Activated naive CD4-positive, alpha-beta T cell treated with anti-CD3 and anti-CD28 coated beads for 36 hours (primary cell): ENCODE results near the gene SARS2. TPM values are rescaled to one million over a fixed set of nuclear protein-coding genes. Genes with fewer than 3 reads are reported as not detected.
A peak's percentile ranks its signal among the peaks of the same experiment; 100 is the strongest.

Experiments
- CTCF ChIA-PET: fragments of 350-600 bp; sonication (Branson Sonifier 250); formaldehyde crosslinking; loops from one replicate; lab custom pipeline; 2021; ENCODE audit warnings: antibody characterized with exemption; lab: Charles Lee
- DNase-seq: peaks from one replicate; pipeline ENCODE4 v3.0.0-alpha.2; 2020
- H3K27ac Mint-ChIP-seq: one replicate; pipeline ENCODE4 v1.8.0; 2021; ENCODE audit warnings: mild to moderate bottlenecking, mixed read lengths
- H3K27me3 Mint-ChIP-seq: one replicate; pipeline ENCODE4 v1.8.0; 2021; ENCODE audit warnings: low read depth, mixed read lengths
- H3K36me3 Mint-ChIP-seq: one replicate; pipeline ENCODE4 v1.8.0; 2021; ENCODE audit warnings: low read depth, mixed read lengths
- H3K4me1 Mint-ChIP-seq: one replicate; pipeline ENCODE4 v1.8.0; 2021; ENCODE audit warnings: low read depth, mixed read lengths
- H3K4me3 Mint-ChIP-seq: one replicate; pipeline ENCODE4 v1.8.0; 2021; ENCODE audit warnings: mild to moderate bottlenecking, moderate library complexity, mixed read lengths
- H3K9me3 Mint-ChIP-seq: one replicate; pipeline ENCODE4 v1.8.0; 2021; ENCODE audit warnings: mixed read lengths
- intact Hi-C: fragments of 100-400 bp; cut with micrococcal nuclease; formaldehyde crosslinking; loops from one replicate; pipeline ENCODE4 v1.15.1; 2023
- total RNA-seq, 2 experiments: library from RNA; stranded (reverse); gene quantifications; one replicate each; pipeline ENCODE4 v1.2.3, GENCODE V29; 2021

SARS2 gene
- total RNA-seq, 2 experiments from 2014 or later: 43.6 to 52.6 TPM

GRCh38 chr19:38910488-38910887 lies 20.1 kb downstream of the SARS2 start:
- Mint-ChIP-seq H3K36me3 (peaks cover 21% of the 10 kb centered on the region), H3K27me3 (no peaks in the 10 kb centered on the region), H3K4me1 (peaks cover 13% of the 10 kb centered on the region), H3K27ac (no peak overlapping the region), H3K9me3 (no peaks in the 10 kb centered on the region), H3K4me3 (no peak overlapping the region)
- no peak for DNase-seq
- CTCF ChIA-PET: no interaction called here
- intact Hi-C loops: no loop called here

- Mint-ChIP-seq H3K4me3 (no peak overlapping the region), H3K9me3 (no peaks in the 10 kb centered on the region), H3K36me3 (peaks cover 24% of the 10 kb centered on the region), H3K27me3 (no peaks in the 10 kb centered on the region), H3K4me1 (peaks cover 19% of the 10 kb centered on the region), H3K27ac (peak overlapping the region; percentile 31)
- CTCF ChIA-PET: interaction anchor here (1.2 kb wide), 1 partner anchor 21 kb away, joined by 7 read pairs; the partner anchor contains the start of genes MRPS12 and SARS2
- intact Hi-C loops: no loop called here
- no peak for DNase-seq
Observed at GRCh38 chr19:38908911-38909310, 21.7 kb downstream of the SARS2 start.

GRCh38 chr19:38907670-38908069 lies 22.9 kb downstream of the SARS2 start:
- intact Hi-C loops: no loop called here
- CTCF ChIA-PET: interaction anchor here (1.2 kb wide), 1 partner anchor 22 kb away, joined by 7 read pairs; the partner anchor contains the start of genes MRPS12 and SARS2

GRCh38 chr19:38907227-38907626 lies 23.3 kb downstream of the SARS2 start:
- H3K9me3 Mint-ChIP-seq: no peaks in the 10 kb centered on the region
- CTCF ChIA-PET: no interaction called here
- DNase-seq: no peak
- H3K27me3 Mint-ChIP-seq: no peaks in the 10 kb centered on the region
- peaks cover 26% of the 10 kb centered on the region for H3K36me3 Mint-ChIP-seq
- peaks cover 22% of the 10 kb centered on the region for H3K4me1 Mint-ChIP-seq
- intact Hi-C loops: no loop called here
- H3K27ac Mint-ChIP-seq: no peak overlapping the region
- H3K4me3 Mint-ChIP-seq: no peak overlapping the region

More at GRCh38 chr19:38907670-38908069, 22.9 kb downstream of the SARS2 start:
- Mint-ChIP-seq H3K9me3 (no peaks in the 10 kb centered on the region), H3K4me1 (peaks cover 21% of the 10 kb centered on the region), H3K4me3 (no peak overlapping the region), H3K27ac (no peak overlapping the region), H3K36me3 (peaks cover 26% of the 10 kb centered on the region), H3K27me3 (no peaks in the 10 kb centered on the region)
- DNase-seq: no peak

- intact Hi-C loops: no loop called here
- no peak for DNase-seq
- Mint-ChIP-seq H3K27me3 (no peaks in the 10 kb centered on the region), H3K4me1 (peaks cover 36% of the 10 kb centered on the region), H3K9me3 (peaks cover 1% of the 10 kb centered on the region), H3K27ac (no peak overlapping the region), H3K36me3 (peaks cover 37% of the 10 kb centered on the region), H3K4me3 (no peak overlapping the region)
- CTCF ChIA-PET: interaction anchor here (2.0 to 2.1 kb wide), 2 partner anchors 18 to 25 kb away, joined by 6 to 7 read pairs; partner anchors contain the start of genes MRPS12 and SARS2
Observed at GRCh38 chr19:38905620-38906019, 24.9 kb downstream of the SARS2 start.

- no peak overlapping the region for H3K27ac Mint-ChIP-seq
- CTCF ChIA-PET: interaction anchor here (2.0 to 2.1 kb wide), 2 partner anchors 17 to 25 kb away, joined by 6 to 7 read pairs; partner anchors contain the start of genes MRPS12 and SARS2
- peaks cover 36% of the 10 kb centered on the region for H3K4me1 Mint-ChIP-seq
- no peak for DNase-seq
- H3K9me3 Mint-ChIP-seq: peaks cover 1% of the 10 kb centered on the region
- H3K36me3 Mint-ChIP-seq: peaks cover 41% of the 10 kb centered on the region
- H3K27me3 Mint-ChIP-seq: no peaks in the 10 kb centered on the region
- intact Hi-C loops: no loop called here
- no peak overlapping the region for H3K4me3 Mint-ChIP-seq
Observed at GRCh38 chr19:38904581-38905539, 25.7 kb downstream of the SARS2 start.

GRCh38 chr19:38901683-38902082 lies 28.9 kb downstream of the SARS2 start:
- Mint-ChIP-seq H3K4me3 (peak overlapping the region; percentile 36), H3K9me3 (peaks cover 1% of the 10 kb centered on the region), H3K27ac (no peak overlapping the region), H3K4me1 (peaks cover 42% of the 10 kb centered on the region), H3K36me3 (peaks cover 29% of the 10 kb centered on the region), H3K27me3 (no peaks in the 10 kb centered on the region)
- no peak for DNase-seq
- CTCF ChIA-PET: interaction anchor here (0.7 to 3.9 kb wide), 3 partner anchors 14 to 39 kb away, joined by 5 to 22 read pairs (median 11); partner anchors contain the start of genes MRPS12 and SARS2
- intact Hi-C loops: no loop called here

GRCh38 chr19:38900743-38901190 lies 29.8 kb downstream of the SARS2 start:
- CTCF ChIA-PET: interaction anchor here (0.7 to 3.9 kb wide), 6 partner anchors 13 to 527 kb away, joined by 3 to 22 read pairs (median 4); partner anchors contain the start of genes MRPS12, PSMD8 and SARS2
- intact Hi-C loops: no loop called here
- no peak overlapping the region for H3K27ac Mint-ChIP-seq
- H3K9me3 Mint-ChIP-seq: peaks cover 1% of the 10 kb centered on the region
- H3K36me3 Mint-ChIP-seq: peaks cover 28% of the 10 kb centered on the region
- H3K4me1 Mint-ChIP-seq: peaks cover 42% of the 10 kb centered on the region
- H3K27me3 Mint-ChIP-seq: no peaks in the 10 kb centered on the region
- DNase-seq: no peak
- H3K4me3 Mint-ChIP-seq: peak overlapping the region; percentile 96

GRCh38 chr19:38900202-38900629 lies 30.3 kb downstream of the SARS2 start:
- Mint-ChIP-seq H3K4me3 (peak overlapping the region; percentile 96), H3K27me3 (no peaks in the 10 kb centered on the region), H3K4me1 (peaks cover 42% of the 10 kb centered on the region), H3K9me3 (peaks cover 1% of the 10 kb centered on the region), H3K27ac (peak overlapping the region; percentile 86), H3K36me3 (peaks cover 26% of the 10 kb centered on the region)
- CTCF ChIA-PET: interaction anchor here (0.6 to 3.9 kb wide), 8 partner anchors 13 to 526 kb away, joined by 3 to 22 read pairs (median 4); partner anchors contain the start of genes MRPS12, PSMD8 and SARS2
- intact Hi-C loops: no loop called here
- no peak for DNase-seq

- Mint-ChIP-seq H3K9me3 (peaks cover 1% of the 10 kb centered on the region), H3K4me1 (peaks cover 41% of the 10 kb centered on the region), H3K27me3 (no peaks in the 10 kb centered on the region), H3K27ac (peak within 1 kb of the TSS; percentile 86), H3K4me3 (peak within 1 kb of the TSS; percentile 96), H3K36me3 (peaks cover 25% of the 10 kb centered on the region)
- intact Hi-C loops: loop anchor here (1.0 to 5.0 kb wide), 8 partner anchors 21 to 563 kb away; partner anchors contain the start of genes ECH1, EIF3K, MRPS12 and PAK4
- peak; percentile 100 for DNase-seq
- CTCF ChIA-PET: interaction anchor here (0.6 to 3.9 kb wide), 5 partner anchors 12 to 57 kb away, joined by 3 to 22 read pairs (median 5); partner anchors contain the start of genes MRPS12 and SARS2
Observed at GRCh38 chr19:38899447-38900201, 30.9 kb downstream of the SARS2 start, which contains the start of the genes NFKBIB and SIRT2. Gene NFKBIB (plus strand): TSS chr19:38899969. CDS start chr19:38900033, 64 bp downstream. Gene SIRT2 (minus strand): TSS chr19:38899618. CDS start chr19:38899521, 97 bp downstream.

- Mint-ChIP-seq H3K36me3 (peaks cover 19% of the 10 kb centered on the region), H3K4me1 (peaks cover 35% of the 10 kb centered on the region), H3K9me3 (peaks cover 1% of the 10 kb centered on the region), H3K27ac (peak overlapping the region; percentile 74), H3K4me3 (peak overlapping the region; percentile 96), H3K27me3 (no peaks in the 10 kb centered on the region)
- DNase-seq: peak; percentile 36
- intact Hi-C loops: loop anchor here (1.0 to 5.0 kb wide), 8 partner anchors 21 to 563 kb away; partner anchors contain the start of genes ECH1, EIF3K, MRPS12 and PAK4
- CTCF ChIA-PET: no interaction called here
Observed at GRCh38 chr19:38898788-38899446, 31.6 kb downstream of the SARS2 start.
